PFSK-1 (cell line): ENCODE measurements around the gene EIF5A.
A peak's percentile ranks its signal among the peaks of the same experiment; 100 is the strongest.

Experiments
- FOXP2 ChIP-seq: optimal IDR thresholded peaks from 2 replicates; pipeline ENCODE3; 2011; ENCODE audit warnings: borderline replicate concordance, control low read depth, inconsistent platforms; ENCODE audit not compliant: insufficient read depth; ENCODE audit errors: extremely low read length, extremely low read depth
- POLR2AphosphoS5 ChIP-seq: IDR thresholded peaks from 2 replicates; pipeline ENCODE4 v1.6.1; 2012; ENCODE audit warnings: low read depth, mild to moderate bottlenecking, control low read depth, low read length, moderate library complexity
- SIN3A ChIP-seq: IDR thresholded peaks from 2 replicates; pipeline ENCODE4 v1.6.1; 2012; ENCODE audit warnings: mild to moderate bottlenecking, low read length, moderate library complexity, borderline replicate concordance; ENCODE audit not compliant: insufficient read depth
- TAF1 ChIP-seq: IDR thresholded peaks from 2 replicates; pipeline ENCODE4 v1.6.1; 2012; ENCODE audit warnings: low read length, control low read depth, borderline replicate concordance; ENCODE audit not compliant: insufficient read depth
- TF ChIP-seq, protein P1 (sequence below), 2 experiments: IDR thresholded peaks; 2 replicates each; pipeline versions ENCODE4 v1.6.1 to v1.8.0; 2011 to 2012; ENCODE audit warnings: low read depth in 2 of 2, low read length in 2 of 2, control low read depth in 1 of 2, inconsistent platforms in 1 of 2, mild to moderate bottlenecking in 1 of 2, moderate library complexity in 1 of 2; ENCODE audit not compliant: insufficient read depth in 1 of 2

EIF5A gene

DNA sequence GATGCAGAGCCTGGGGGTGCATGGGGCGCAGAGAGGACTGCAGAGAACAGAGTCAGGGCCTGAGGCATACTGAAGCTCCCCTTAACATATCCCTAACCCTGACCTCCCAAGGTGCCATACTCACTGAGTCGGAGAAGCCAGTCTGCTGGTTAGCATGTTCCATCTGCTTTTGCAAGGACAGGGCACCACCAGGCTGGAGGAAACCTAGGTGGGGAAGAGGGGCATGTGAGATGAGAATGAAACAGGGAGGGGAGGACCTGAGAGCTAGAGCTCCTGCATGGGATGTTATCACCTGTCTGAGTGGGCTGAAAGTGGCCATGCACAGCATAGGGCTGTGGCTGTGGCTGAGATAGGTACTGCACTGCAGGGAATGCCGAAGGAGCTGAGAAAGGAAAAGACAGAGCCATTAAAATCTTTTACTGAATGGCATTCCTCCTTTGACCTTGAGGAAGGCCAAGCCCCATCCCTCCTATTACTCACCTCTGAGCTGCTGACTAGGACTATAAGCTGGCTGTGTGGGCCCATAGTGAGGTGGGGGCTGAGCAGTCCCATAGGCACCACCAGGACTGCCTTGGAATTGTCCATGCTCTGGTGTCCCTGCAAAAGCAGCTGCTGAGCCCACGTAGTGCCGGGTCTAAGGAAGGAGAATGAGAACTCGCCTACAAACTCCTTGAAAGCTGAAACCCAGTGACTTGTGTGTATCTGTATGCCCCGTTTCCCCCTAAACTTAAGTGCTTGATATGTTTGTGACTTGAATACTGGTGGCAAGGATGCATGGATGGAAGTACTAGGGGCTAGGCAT, 5.9 kb downstream of the EIF5A start:
- TF ChIP-seq POLR2AphosphoS5 = peak; percentile 22; the same call in 1 of the 2 replicates
- no peak; the same call in 1 of the 2 replicates for TF ChIP-seq SIN3A

DNA sequence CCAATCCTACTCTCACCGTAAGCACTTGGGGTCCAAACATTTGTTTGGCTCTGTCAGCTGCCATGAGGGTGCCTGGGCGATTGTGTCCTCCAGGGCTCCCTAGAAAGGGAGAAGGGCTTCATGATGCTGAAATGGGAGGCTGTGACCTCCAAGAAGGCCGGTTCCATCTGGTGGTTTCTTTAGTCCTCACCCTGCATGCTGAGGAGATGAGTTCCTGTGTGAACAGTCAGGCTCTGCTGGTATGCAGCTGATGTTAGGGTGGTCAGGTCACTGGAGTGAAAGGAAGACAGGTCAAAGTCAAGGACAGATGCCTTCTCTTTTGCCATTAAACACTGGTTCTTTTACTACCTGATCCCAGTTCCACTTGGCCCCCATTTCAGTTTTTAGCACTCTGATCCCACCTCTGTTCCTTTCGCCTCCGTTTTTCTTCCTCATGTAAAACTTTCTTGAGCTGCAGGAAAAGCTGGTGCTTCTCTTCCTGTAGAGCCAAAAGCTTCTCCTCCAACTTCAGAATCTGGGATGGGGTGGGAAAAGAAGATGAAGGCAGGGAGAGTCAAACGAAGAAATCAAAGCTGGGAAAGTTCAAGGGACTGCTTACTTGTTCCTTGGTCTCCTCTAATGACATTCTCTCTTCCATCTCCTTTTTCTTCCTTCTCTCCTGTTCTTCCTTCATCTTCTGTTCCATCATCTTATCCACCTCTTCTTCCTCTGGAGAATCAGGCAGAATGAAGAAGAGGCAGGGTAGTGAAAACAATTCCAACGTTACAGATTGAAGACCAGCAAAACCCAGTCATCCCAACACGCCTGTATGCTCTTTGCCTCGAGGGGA, 6.7 kb downstream of the EIF5A start:
- TF ChIP-seq TAF1 (no peak), POLR2AphosphoS5 (0 out of 2 replicates have a peak, but pooled peaks have one; percentile 32)

DNA sequence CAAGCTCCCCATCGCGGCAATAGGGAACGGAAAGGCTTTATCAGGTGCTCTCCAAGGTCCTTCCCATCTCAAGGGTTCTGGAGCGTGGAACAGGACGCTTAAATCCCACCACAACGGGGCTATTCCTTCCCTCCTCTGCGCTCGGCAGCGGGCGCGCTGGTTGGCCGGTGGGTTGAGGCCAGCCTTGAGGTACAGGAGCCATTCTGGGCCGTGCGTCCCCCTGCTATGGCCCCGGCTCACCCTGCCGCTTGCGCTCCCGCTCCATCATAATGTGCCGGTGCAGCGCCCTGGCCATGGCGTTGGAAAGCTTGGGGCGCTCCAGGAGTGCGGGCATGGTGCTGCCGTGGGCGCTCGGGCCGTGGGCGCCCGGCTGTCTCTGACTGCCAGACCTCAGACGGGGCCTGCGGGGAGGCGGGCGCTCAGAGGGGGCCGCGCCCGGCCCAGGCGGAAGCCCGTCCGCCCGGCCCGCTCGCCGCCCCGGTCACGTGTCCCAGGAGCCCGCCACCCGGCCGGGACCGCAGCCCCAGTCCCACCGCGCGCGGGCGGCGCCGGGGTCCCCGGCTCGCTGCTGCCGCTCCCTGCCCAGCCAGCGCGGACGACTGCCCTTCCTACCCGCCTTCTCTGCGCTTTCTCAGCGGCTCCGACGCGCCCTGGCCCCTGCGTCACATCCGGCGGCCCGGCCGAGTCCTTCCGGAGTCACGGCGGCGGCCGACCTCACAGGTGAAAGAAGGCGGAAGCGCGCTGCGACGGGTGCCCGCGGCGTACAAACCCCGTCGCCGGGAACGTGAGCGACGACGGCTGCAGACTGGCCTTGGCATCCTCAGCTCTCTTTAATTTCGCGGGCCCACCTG, 7.5 kb downstream of the EIF5A start, which contains the start of gene GPS2:
GPS2 (minus strand) TSS at position 642 of the 851 bp plus-strand sequence; CDS start at position 334, 308 bp downstream.
- TF ChIP-seq POLR2AphosphoS5 (peak; percentile 88), SIN3A (peak; percentile 85; the same call in 1 of the 2 replicates), FOXP2 (peak; percentile 93), TAF1 (peak; percentile 76; the same call in 1 of the 2 replicates)
- TF ChIP-seq, protein P1, sequence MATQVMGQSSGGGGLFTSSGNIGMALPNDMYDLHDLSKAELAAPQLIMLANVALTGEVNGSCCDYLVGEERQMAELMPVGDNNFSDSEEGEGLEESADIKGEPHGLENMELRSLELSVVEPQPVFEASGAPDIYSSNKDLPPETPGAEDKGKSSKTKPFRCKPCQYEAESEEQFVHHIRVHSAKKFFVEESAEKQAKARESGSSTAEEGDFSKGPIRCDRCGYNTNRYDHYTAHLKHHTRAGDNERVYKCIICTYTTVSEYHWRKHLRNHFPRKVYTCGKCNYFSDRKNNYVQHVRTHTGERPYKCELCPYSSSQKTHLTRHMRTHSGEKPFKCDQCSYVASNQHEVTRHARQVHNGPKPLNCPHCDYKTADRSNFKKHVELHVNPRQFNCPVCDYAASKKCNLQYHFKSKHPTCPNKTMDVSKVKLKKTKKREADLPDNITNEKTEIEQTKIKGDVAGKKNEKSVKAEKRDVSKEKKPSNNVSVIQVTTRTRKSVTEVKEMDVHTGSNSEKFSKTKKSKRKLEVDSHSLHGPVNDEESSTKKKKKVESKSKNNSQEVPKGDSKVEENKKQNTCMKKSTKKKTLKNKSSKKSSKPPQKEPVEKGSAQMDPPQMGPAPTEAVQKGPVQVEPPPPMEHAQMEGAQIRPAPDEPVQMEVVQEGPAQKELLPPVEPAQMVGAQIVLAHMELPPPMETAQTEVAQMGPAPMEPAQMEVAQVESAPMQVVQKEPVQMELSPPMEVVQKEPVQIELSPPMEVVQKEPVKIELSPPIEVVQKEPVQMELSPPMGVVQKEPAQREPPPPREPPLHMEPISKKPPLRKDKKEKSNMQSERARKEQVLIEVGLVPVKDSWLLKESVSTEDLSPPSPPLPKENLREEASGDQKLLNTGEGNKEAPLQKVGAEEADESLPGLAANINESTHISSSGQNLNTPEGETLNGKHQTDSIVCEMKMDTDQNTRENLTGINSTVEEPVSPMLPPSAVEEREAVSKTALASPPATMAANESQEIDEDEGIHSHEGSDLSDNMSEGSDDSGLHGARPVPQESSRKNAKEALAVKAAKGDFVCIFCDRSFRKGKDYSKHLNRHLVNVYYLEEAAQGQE (IDR thresholded peaks at IDR 0.05; ENCODE audit: insufficient read depth in 1 of 2, low read depth in 2 of 2, low read length in 2 of 2) = peak; percentile 89 to 93

DNA sequence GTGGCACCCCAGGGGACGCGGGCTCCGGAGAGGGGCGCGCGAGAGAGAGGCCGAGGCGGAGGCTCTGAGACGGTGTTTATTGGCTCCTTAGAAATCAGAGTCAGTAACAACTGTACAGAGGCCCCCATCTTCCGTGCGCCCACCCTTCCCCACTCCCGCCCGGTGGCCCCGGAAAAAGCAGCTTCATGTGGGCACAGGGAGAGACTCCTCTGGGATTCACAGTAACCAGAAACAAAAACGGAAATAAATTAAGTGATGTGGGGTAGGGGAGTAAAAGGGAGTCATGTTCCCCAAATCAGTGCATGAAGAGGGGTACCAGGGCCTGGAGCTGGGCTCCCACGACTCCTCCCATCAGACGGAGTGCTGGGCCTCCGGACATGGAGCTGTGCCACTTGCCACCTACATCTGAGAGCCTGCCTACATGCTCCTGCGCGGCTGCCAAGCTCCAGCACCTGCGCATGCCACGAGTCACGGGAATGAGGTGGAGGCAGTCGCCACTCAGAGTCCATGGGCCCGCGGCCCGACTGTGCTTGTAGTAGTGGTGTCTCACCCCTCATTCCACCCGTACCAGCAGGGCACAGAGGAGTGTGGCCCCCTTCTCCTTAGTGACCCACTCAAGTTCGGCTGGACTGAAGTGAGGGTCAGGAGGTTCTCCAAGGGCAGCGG, 8.3 kb downstream of the EIF5A start:
- TF ChIP-seq TAF1 (no peak), POLR2AphosphoS5 (0 out of 2 replicates have a peak, but pooled peaks have one; percentile 36)

DNA sequence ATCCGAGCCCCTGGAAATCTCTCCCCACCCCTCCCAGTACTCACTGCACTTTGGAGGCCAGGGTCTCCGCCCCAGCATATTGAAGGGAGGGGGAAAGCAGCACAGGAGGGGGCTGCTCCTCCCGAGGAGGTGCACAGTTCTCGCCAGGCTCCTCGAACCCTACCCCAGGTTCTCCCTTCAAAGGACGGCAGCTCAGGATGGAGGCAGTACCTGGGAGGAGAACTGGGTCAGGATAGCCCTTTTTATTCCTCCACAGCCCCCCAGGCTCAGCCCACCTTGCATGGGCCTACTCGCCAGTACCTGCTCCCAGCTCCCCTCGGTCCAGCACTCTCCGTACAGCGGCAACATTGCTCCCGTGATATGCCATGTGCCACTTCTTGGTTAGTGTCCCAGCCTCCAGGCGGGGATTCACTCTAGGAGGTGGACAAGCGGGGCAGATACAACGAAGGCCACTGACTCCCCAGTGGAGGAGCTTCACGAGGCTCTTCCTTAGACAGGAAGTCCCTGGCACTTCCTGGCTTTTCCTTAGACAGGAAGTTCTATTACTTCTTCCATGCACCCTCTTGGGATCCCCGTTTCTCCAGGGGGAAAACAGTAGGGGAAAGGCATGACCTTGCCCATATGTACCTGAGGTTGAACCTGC, 9.9 kb downstream of the EIF5A start:
- no peak for TF ChIP-seq TAF1
- TF ChIP-seq FOXP2 = no peak
- TF ChIP-seq SIN3A = no peak
- TF ChIP-seq POLR2AphosphoS5 = no peak
- TF ChIP-seq, protein P1 (IDR thresholded peaks at IDR 0.05; ENCODE audit: insufficient read depth in 1 of 2, low read depth in 2 of 2, low read length in 2 of 2) = no peak

DNA sequence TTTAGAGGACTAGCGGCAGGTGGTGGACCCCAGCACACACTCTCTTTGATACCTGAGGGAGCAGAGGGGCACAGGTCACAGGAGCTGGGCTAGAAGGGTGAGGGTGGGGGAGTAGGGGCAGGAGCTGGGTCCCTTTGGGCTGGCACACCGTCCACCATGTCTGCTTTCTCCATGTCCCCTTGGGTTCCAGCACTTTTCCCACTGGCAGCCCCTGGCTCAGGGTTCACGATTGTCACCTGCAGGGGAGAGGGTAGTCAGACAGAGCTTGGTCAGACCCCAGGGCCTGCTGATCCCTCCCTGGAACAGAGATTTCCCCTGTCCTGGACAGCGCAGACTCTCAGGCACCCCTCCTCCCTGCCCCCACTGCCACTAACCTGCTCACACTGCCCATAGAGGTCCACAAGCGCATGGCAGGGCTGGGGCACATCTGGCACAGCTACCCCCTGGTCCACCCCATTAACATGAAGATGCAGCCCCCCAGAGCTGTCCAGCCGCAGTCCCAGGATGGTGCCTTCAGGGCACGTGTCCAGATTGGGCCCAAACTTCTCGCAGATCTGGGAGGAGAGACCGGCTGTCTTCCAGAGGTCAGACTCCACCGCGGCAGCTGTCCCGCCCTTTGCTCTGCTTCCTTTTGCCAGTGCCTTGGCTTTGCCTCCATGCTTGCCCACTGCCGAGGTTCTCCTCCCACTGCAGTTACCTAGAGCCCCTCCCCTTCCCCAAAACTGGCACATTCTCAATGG, 10.9 kb downstream of the EIF5A start:
- TF ChIP-seq FOXP2 (no peak), POLR2AphosphoS5 (no peak), TAF1 (no peak), SIN3A (no peak)
- TF ChIP-seq, protein P1 (IDR thresholded peaks at IDR 0.05; ENCODE audit: insufficient read depth in 1 of 2, low read depth in 2 of 2, low read length in 2 of 2) = no peak
